ENCODE results near the gene TCL1A. TPM values are rescaled to one million over a fixed set of nuclear protein-coding genes. Genes with fewer than 3 reads are reported as not detected.

TCL1A gene
- total RNA-seq, 4 donors from 2014 or later: 2.6 TPM; not detected in 3

DNA sequence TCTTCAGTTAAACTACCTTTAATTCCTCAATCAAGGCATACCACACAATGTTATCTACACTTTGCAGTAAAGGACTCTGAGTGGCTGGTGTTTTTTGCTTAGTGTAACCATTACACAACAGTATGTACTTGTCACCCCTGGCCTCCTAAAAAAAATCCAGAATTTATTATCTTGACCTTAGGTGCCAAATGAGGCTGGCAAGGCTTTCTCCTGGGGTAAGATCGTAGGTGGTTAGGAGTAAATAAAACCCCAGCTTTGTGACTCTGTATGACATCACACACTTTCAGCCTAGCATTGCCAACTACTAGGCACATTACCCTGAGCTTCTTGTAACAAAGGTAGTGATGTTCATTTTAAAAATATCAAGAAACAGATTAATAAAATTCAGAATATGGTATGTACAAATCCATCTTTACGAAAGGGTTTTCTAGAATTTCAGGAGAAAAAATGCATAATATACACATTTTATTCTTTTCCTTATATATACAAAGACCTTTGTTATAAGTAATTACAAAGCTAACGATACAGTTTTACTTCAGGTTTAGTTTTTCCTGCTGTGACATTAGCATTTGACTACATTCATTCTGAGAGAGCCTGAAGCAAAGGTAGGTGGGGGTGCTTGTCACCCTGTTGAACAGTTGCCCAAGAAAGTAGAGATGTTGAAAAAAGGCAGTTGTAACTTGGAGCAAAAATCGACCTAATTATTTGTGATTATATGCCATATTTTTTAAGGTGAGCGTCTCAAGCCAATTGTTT, 13.5 kb downstream of the TCL1A start:
- intact Hi-C loops (cut with DNase I; ENCODE audit: low total_unique reads): no loop called here

DNA sequence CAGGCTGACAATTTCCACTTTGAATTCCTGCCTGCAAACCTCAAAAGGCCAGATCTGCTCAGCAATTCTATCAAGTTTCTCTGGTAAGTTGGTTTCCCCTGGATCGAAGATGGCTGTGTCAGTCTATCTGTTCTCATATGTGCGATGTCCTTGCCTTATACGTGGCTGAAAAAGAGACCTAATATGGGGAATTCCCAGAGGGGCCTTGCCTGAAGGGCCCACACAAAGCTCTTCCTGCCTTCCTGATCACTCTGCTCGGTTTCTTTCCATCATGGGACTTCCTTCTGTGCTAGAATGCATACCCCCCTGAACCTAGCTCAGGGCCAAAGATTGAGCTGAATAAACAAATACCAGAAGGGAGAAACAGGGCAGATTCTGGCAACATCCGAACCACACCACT, 14.5 kb downstream of the TCL1A start:
- Histone ChIP-seq H3K36me3 (no peaks in the 10 kb centered on the region), H3K9me3 (no peaks in the 10 kb centered on the region), H3K4me1 (no peaks in the 10 kb centered on the region), H3K4me3 (no peak overlapping the region), H3K27me3 (no peaks in the 10 kb centered on the region), H3K27ac (no peak overlapping the region)
- TF ChIP-seq, protein P1, sequence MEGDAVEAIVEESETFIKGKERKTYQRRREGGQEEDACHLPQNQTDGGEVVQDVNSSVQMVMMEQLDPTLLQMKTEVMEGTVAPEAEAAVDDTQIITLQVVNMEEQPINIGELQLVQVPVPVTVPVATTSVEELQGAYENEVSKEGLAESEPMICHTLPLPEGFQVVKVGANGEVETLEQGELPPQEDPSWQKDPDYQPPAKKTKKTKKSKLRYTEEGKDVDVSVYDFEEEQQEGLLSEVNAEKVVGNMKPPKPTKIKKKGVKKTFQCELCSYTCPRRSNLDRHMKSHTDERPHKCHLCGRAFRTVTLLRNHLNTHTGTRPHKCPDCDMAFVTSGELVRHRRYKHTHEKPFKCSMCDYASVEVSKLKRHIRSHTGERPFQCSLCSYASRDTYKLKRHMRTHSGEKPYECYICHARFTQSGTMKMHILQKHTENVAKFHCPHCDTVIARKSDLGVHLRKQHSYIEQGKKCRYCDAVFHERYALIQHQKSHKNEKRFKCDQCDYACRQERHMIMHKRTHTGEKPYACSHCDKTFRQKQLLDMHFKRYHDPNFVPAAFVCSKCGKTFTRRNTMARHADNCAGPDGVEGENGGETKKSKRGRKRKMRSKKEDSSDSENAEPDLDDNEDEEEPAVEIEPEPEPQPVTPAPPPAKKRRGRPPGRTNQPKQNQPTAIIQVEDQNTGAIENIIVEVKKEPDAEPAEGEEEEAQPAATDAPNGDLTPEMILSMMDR (IDR thresholded peaks at IDR 0.05): no peak
- no peak for TF ChIP-seq POLR2A (IDR thresholded peaks at IDR 0.05)
- DNase-seq: no peak
- intact Hi-C loops (cut with DNase I; ENCODE audit: low total_unique reads): no loop called here

More for the DNA sequence above, 13.5 kb downstream of the TCL1A start:
- TF ChIP-seq, protein P1 (IDR thresholded peaks at IDR 0.05): no peak
- no peak for TF ChIP-seq POLR2A (IDR thresholded peaks at IDR 0.05)
- H3K4me3 ChIP-seq: no peak overlapping the region
- H3K4me1 ChIP-seq: no peaks in the 10 kb centered on the region
- H3K27ac ChIP-seq: no peak overlapping the region
- no peaks in the 10 kb centered on the region for H3K9me3 ChIP-seq
- no peaks in the 10 kb centered on the region for H3K36me3 ChIP-seq
- no peaks in the 10 kb centered on the region for H3K27me3 ChIP-seq
- DNase-seq: no peak

- H3K36me3 ChIP-seq: no peaks in the 10 kb centered on the region
- no peak overlapping the region for H3K27ac ChIP-seq
- H3K9me3 ChIP-seq: no peaks in the 10 kb centered on the region
- no peaks in the 10 kb centered on the region for H3K4me1 ChIP-seq
- no peak for TF ChIP-seq POLR2A (IDR thresholded peaks at IDR 0.05)
- TF ChIP-seq, protein P1 (IDR thresholded peaks at IDR 0.05): no peak
- intact Hi-C loops (cut with DNase I; ENCODE audit: low total_unique reads): no loop called here
- no peak overlapping the region for H3K4me3 ChIP-seq
- no peaks in the 10 kb centered on the region for H3K27me3 ChIP-seq
- no peak for DNase-seq
Observed at GRCh38 chr14:95698287-95698686, 15.6 kb downstream of the TCL1A start.

GRCh38 chr14:95697764-95698163, 16.2 kb downstream of the TCL1A start:
- DNase-seq: no peak
- Histone ChIP-seq H3K9me3 (no peaks in the 10 kb centered on the region), H3K27ac (no peak overlapping the region), H3K4me1 (no peaks in the 10 kb centered on the region), H3K27me3 (no peaks in the 10 kb centered on the region), H3K36me3 (no peaks in the 10 kb centered on the region), H3K4me3 (no peak overlapping the region)
- intact Hi-C loops (cut with DNase I; ENCODE audit: low total_unique reads): no loop called here
- TF ChIP-seq, protein P1 (IDR thresholded peaks at IDR 0.05): no peak
- no peak for TF ChIP-seq POLR2A (IDR thresholded peaks at IDR 0.05)

- Histone ChIP-seq H3K27me3 (no peaks in the 10 kb centered on the region), H3K4me3 (no peak overlapping the region), H3K36me3 (no peaks in the 10 kb centered on the region), H3K4me1 (no peaks in the 10 kb centered on the region), H3K9me3 (no peaks in the 10 kb centered on the region), H3K27ac (no peak overlapping the region)
- intact Hi-C loops (cut with DNase I; ENCODE audit: low total_unique reads): no loop called here
- DNase-seq: no peak
- TF ChIP-seq, protein P1 (IDR thresholded peaks at IDR 0.05): no peak
- no peak for TF ChIP-seq POLR2A (IDR thresholded peaks at IDR 0.05)
Observed at GRCh38 chr14:95696741-95697140, 17.2 kb downstream of the TCL1A start.
